ENCODE data around the gene LRTM1.

DNA sequence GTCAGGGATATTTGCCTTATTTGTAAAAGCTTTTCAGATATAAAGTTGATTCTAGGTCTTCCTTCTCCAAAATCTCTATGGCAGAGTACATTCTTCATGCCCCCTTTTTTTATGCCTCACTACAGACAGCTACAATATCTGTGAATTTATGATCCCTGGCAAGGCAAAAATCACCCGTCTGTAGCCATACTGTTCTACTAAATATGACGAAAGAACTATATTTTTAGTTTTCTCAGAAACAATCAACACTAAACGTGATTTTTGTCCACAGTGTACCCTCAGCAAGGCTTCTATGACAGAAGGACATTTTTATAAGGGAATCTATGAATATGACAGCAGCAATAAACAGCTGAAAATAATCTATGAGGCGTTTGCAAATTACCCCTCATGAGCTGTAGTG is 12.7 kb downstream of the LRTM1 start:
- TF ChIP-seq EZH2 (IDR thresholded peaks at IDR 0.05; ENCODE audit: insufficient read depth, low read length), result no peak
- TF ChIP-seq, protein P1, sequence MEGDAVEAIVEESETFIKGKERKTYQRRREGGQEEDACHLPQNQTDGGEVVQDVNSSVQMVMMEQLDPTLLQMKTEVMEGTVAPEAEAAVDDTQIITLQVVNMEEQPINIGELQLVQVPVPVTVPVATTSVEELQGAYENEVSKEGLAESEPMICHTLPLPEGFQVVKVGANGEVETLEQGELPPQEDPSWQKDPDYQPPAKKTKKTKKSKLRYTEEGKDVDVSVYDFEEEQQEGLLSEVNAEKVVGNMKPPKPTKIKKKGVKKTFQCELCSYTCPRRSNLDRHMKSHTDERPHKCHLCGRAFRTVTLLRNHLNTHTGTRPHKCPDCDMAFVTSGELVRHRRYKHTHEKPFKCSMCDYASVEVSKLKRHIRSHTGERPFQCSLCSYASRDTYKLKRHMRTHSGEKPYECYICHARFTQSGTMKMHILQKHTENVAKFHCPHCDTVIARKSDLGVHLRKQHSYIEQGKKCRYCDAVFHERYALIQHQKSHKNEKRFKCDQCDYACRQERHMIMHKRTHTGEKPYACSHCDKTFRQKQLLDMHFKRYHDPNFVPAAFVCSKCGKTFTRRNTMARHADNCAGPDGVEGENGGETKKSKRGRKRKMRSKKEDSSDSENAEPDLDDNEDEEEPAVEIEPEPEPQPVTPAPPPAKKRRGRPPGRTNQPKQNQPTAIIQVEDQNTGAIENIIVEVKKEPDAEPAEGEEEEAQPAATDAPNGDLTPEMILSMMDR (IDR thresholded peaks at IDR 0.05; ENCODE audit: insufficient read depth, low read depth, low read length), result no peak
